NCI-H2196 treated with DMSO at 0.1 percent for 48 hours (cell line): ENCODE measurements around the gene ANKRD39.
A peak's percentile ranks its signal among the peaks of the same experiment; 100 is the strongest.
"Not testable (repeated sequence)": the region's sequence is repeated elsewhere in the genome, so short reads cannot be mapped to it uniquely, and the experiment has no call there.

Experiments used
- DNase-seq: peaks from one replicate; lab custom pipeline; 2025; ENCODE audit not compliant: unreplicated experiment; lab: John Stamatoyannopoulos, UW

The ANKRD39 gene

GRCh38 chr2:96810783-96811192, 47.0 kb downstream of the ANKRD39 start:
- no peak for DNase-seq

- DNase-seq, result no peak
Measured at GRCh38 chr2:96809951-96810782, 47.6 kb downstream of the ANKRD39 start.

DNA sequence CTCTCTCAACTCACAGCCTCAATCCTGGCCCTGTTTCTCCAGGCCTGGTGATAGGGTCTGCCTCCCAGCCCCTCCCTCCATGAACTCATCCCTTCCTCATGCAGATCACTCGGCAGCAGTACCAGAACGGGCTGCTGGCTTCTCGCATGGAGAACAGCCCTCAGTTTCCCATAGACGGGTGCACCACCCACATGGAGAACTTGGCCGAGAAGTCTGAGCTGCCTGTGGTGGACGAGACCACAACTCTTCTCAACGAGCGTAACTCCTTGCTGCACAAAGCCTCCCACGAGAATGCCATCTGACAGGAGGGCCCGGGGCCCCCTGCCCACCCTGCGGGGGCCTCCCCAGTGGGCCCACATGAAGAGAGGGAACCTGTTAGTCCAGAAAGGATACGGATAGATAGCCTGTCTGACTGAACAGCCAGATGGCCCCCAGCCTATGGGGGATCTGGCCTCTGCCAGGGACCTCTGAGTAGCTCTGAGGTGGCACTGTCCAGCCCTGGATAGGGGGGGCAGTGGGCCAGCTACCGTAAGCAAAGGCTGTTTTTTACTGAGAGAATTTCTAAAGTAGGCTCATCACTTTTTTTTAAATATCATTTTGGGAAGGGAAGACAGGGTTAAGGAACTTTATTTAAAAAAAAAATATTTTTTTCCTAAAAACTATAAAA, 48.5 kb downstream of the ANKRD39 start:
- no peak for DNase-seq

GRCh38 chr2:96808176-96808837, 49.5 kb downstream of the ANKRD39 start:
- no peak for DNase-seq

DNA sequence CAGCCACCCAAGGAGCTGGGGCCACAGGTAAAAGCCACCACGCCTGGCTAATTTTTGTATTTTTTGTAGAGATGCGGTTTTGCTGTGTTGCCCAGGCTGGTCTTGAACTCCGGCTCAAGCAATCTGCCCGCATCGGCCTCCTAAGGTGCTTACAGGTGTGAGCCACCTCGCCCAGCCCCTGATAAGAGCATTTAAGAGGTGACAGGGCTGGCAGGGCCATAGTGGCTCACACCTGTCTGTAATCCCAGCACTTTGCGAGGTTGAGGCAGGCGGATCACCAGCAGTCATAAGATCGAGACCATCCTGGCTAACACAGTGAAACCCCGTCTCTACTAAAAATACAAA, 50.7 kb downstream of the ANKRD39 start:
- no peak for DNase-seq

DNA sequence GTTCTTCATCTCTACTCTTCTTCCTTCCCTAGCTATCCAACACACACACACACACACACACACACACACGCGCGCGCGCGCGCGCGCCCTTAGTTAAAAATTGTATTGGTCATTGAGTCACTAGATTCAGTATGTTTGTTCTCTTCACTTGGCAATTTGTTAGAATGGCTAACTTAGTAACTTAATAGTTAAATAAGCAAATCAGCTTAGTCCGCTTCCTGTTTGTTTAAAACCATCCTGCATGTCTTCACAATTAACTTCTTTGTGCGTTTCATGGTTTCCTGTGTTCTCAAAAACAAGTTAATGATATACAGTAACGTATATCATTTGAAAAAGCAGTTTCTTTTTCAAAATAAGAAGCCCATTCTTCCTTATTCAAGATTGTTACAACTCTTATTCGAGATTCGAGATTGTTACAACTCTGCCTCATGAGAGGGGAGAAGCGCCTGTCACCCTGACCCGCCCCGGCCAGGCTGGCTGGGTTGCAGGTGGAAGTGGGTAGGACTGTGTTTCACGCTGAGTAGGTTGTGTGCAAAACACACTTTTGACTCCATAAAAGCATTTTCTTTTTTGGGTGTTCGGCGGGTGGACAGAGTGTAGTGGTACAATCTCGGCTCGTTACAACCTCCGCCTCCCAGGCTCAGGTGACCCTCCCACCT, 51.2 kb downstream of the ANKRD39 start:
- no peak for DNase-seq

DNA sequence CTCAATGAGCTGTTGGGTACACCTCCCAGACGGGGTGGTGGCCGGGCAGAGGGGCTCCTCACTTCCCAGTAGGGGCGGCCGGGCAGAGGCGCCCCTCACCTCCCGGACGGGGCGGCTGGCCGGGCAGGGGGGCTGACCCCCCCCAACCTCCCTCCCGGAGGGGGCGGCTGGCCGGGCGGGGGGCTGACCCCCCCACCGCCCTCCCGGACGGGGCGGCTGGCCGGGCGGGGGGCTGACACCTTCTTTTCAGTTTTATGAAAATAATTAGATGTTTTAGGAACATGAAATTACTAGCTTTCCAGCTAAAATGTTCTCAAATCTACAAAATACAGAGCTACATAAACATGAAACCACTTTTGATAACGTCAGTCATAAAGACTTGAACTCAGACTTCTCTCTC, 51.9 kb downstream of the ANKRD39 start:
- DNase-seq, result not testable (repeated sequence)

GRCh38 chr2:96804986-96805385, 52.8 kb downstream of the ANKRD39 start:
- no peak for DNase-seq

GRCh38 chr2:96802721-96803120, 55.1 kb downstream of the ANKRD39 start:
- no peak for DNase-seq

- DNase-seq, result no peak
Measured at GRCh38 chr2:96801786-96802595, 55.8 kb downstream of the ANKRD39 start.

GRCh38 chr2:96801005-96801785, 56.6 kb downstream of the ANKRD39 start:
- DNase-seq, result peak; percentile 58

DNA sequence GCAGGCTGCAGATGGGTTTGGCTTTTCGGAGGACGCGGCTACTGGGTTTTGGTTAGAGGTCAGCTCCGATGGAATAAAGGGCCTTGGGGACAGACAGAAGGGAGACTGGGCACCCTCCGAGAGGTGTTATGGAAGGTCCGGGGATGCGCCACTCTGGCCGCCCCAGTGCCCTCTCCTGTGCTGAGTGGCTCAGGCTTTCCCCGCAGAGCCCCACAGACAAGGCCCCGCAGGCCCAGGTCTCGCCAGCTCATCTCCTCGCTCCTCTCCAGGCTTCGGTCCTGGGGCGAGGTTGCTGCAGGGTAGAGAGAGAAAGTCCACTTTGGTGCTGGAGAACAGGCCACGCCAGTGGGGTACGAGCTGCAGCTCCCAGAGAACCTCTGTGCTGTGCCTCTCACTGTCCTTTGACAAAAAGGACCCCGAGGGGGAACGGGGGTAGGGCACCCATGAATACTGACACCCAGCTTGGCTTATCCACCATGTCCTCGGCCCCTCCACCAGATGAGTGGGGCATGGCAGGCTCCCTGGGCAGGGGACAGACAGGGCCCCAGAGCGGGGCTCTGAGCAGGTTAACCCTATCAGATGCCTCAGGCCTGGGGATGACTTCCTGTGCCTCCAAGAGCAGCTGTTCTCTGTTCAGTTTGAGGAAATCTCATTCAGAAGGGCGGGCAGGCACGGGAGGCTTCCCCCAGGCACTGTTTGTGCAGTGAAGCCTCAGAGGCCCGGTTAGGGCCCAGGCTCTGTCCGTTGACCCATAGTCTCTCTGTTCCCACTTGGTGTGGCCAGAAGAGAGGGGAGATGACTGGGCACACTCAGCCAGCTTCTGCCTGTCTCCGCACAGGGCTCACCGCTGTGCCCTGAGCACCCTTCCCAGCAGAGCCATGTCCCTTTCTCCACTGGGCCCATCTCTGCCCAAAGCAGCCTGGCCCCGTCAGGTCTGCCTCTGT, 57.5 kb downstream of the ANKRD39 start:
- DNase-seq, result no peak

- DNase-seq, result no peak
Measured at GRCh38 chr2:96799623-96799935, 58.2 kb downstream of the ANKRD39 start.

- DNase-seq, result no peak
Measured at GRCh38 chr2:96798733-96799622, 58.8 kb downstream of the ANKRD39 start.
